Measurements from ENCODE around the gene SDHAF3.

The SDHAF3 gene

DNA sequence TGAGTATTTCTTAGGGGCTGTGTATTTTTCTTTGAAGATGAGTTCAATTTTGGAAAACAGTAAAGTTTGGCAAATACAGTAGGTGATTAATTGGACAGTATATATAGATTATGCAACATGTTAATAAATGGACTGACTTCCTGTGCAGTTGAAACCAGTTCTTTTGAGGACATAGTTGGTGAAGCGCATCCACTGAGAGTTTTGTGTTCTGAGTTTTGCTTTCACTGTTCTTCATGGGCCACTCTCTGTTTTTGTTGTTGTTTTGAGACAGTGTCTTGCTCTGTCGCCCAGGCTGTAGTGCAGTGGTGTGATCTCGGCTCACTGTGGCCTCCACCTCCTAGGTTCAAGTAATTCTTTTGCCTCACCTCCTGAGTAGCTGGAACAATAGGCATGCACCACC is 109.0 kb downstream of the SDHAF3 start:
- H3K27ac ChIP-seq = no peak overlapping the region
- no peak for TF ChIP-seq ZFX (IDR thresholded peaks at IDR 0.05; ENCODE audit: borderline replicate concordance)
- TF ChIP-seq, protein P1, sequence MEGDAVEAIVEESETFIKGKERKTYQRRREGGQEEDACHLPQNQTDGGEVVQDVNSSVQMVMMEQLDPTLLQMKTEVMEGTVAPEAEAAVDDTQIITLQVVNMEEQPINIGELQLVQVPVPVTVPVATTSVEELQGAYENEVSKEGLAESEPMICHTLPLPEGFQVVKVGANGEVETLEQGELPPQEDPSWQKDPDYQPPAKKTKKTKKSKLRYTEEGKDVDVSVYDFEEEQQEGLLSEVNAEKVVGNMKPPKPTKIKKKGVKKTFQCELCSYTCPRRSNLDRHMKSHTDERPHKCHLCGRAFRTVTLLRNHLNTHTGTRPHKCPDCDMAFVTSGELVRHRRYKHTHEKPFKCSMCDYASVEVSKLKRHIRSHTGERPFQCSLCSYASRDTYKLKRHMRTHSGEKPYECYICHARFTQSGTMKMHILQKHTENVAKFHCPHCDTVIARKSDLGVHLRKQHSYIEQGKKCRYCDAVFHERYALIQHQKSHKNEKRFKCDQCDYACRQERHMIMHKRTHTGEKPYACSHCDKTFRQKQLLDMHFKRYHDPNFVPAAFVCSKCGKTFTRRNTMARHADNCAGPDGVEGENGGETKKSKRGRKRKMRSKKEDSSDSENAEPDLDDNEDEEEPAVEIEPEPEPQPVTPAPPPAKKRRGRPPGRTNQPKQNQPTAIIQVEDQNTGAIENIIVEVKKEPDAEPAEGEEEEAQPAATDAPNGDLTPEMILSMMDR (IDR thresholded peaks at IDR 0.05) = no peak
